ENCODE data around the gene RALGAPB.

Gene RALGAPB

GRCh38 chr20:38548356-38549083, 75.9 kb downstream of the RALGAPB start:
- TF ChIP-seq, protein P1, sequence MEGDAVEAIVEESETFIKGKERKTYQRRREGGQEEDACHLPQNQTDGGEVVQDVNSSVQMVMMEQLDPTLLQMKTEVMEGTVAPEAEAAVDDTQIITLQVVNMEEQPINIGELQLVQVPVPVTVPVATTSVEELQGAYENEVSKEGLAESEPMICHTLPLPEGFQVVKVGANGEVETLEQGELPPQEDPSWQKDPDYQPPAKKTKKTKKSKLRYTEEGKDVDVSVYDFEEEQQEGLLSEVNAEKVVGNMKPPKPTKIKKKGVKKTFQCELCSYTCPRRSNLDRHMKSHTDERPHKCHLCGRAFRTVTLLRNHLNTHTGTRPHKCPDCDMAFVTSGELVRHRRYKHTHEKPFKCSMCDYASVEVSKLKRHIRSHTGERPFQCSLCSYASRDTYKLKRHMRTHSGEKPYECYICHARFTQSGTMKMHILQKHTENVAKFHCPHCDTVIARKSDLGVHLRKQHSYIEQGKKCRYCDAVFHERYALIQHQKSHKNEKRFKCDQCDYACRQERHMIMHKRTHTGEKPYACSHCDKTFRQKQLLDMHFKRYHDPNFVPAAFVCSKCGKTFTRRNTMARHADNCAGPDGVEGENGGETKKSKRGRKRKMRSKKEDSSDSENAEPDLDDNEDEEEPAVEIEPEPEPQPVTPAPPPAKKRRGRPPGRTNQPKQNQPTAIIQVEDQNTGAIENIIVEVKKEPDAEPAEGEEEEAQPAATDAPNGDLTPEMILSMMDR (IDR thresholded peaks at IDR 0.05; ENCODE audit: insufficient read depth, low read length, poor library complexity, severe bottlenecking): no peak
- no peak for TF ChIP-seq EZH2phosphoT487 (conservative IDR thresholded peaks at IDR 0.05; ENCODE audit: low read length)
- no peaks in the 10 kb centered on the region for H3K27me3 ChIP-seq (ENCODE audit: low read length)
- H3K4me2 ChIP-seq (ENCODE audit: low read depth, low read length, poor library complexity, severe bottlenecking): no peak overlapping the region
- H4K20me1 ChIP-seq (ENCODE audit: low read depth, low read length): no peaks in the 10 kb centered on the region
- H3K9me3 ChIP-seq (ENCODE audit: insufficient read depth, low read length): no peaks in the 10 kb centered on the region
- no peaks in the 10 kb centered on the region for H3K9me2 ChIP-seq (replicated peaks; ENCODE audit: insufficient read depth, low read length)
- no peak overlapping the region for H3K4me3 ChIP-seq (ENCODE audit: insufficient read depth, low read length, poor library complexity, severe bottlenecking)
- H3F3A ChIP-seq (ENCODE audit: insufficient read depth): no peaks in the 10 kb centered on the region
- H3K79me2 ChIP-seq (ENCODE audit: insufficient read depth, low read length): no peaks in the 10 kb centered on the region
- H3K9ac ChIP-seq (ENCODE audit: low read length): no peak overlapping the region
- H3K36me3 ChIP-seq (ENCODE audit: low read length): peaks cover 22% of the 10 kb centered on the region; the same call in 1 of the 2 replicates
- no peak overlapping the region for H2AFZ ChIP-seq (ENCODE audit: low read depth, low read length, severe bottlenecking)
- no peak overlapping the region for H3K27ac ChIP-seq (ENCODE audit: low read depth, low read length)

GRCh38 chr20:38550274-38550673, 77.6 kb downstream of the RALGAPB start:
- H3K79me2 ChIP-seq (ENCODE audit: insufficient read depth, low read length): no peaks in the 10 kb centered on the region
- no peak overlapping the region for H2AFZ ChIP-seq (ENCODE audit: low read depth, low read length, severe bottlenecking)
- no peaks in the 10 kb centered on the region for H3K27me3 ChIP-seq (ENCODE audit: low read length)
- no peaks in the 10 kb centered on the region for H4K20me1 ChIP-seq (ENCODE audit: low read depth, low read length)
- H3K36me3 ChIP-seq (ENCODE audit: low read length): peaks cover 33% of the 10 kb centered on the region; the same call in 1 of the 2 replicates
- no peaks in the 10 kb centered on the region for H3K9me3 ChIP-seq (ENCODE audit: insufficient read depth, low read length)
- no peak overlapping the region for H3K4me2 ChIP-seq (ENCODE audit: low read depth, low read length, poor library complexity, severe bottlenecking)
- H3K4me3 ChIP-seq (ENCODE audit: insufficient read depth, low read length, poor library complexity, severe bottlenecking): no peak overlapping the region
- H3K9ac ChIP-seq (ENCODE audit: low read length): no peak overlapping the region
- H3K27ac ChIP-seq (ENCODE audit: low read depth, low read length): no peak overlapping the region
- H3K9me2 ChIP-seq (replicated peaks; ENCODE audit: insufficient read depth, low read length): no peaks in the 10 kb centered on the region
- TF ChIP-seq EZH2phosphoT487 (conservative IDR thresholded peaks at IDR 0.05; ENCODE audit: low read length): no peak
- TF ChIP-seq, protein P1 (IDR thresholded peaks at IDR 0.05; ENCODE audit: insufficient read depth, low read length, poor library complexity, severe bottlenecking): no peak
- H3F3A ChIP-seq (ENCODE audit: insufficient read depth): no peaks in the 10 kb centered on the region

DNA sequence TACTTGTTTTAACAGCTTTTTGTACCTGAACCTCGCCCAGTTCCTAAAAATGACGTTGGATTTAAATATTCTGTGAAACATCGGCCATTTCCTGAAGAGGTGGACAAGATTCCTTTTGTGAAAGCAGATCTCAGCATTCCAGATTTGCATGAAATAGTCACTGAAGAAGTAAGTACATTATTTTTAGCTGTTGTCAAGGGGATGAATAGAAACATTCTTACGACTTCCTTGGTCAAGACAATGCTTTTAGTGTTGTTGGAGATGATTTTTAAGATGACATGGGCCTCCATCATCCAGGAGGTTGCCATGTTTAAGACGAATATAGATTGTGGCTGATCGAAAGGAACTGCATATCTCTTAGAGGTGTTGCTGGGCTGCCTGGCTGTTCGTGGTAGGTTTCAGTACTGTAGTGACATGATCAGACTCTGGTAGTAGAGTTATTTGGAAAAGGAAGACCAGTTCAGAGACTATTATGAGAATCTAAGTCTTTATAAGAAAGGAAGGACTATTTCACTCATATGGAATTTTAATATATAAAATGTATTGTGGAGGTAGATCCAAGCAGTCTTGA, 78.5 kb downstream of the RALGAPB start:
- Histone ChIP-seq H2AFZ (ENCODE audit: low read depth, low read length, severe bottlenecking) (no peak overlapping the region), H3K36me3 (ENCODE audit: low read length) (peaks cover 42% of the 10 kb centered on the region; the same call in 1 of the 2 replicates), H3F3A (ENCODE audit: insufficient read depth) (no peaks in the 10 kb centered on the region), H3K27me3 (ENCODE audit: low read length) (no peaks in the 10 kb centered on the region), H3K4me2 (ENCODE audit: low read depth, low read length, poor library complexity, severe bottlenecking) (no peak overlapping the region), H3K9me3 (ENCODE audit: insufficient read depth, low read length) (no peaks in the 10 kb centered on the region), H3K27ac (ENCODE audit: low read depth, low read length) (no peak overlapping the region), H3K4me3 (ENCODE audit: insufficient read depth, low read length, poor library complexity, severe bottlenecking) (no peak overlapping the region), H3K9me2 (replicated peaks; ENCODE audit: insufficient read depth, low read length) (no peaks in the 10 kb centered on the region), H3K79me2 (ENCODE audit: insufficient read depth, low read length) (no peaks in the 10 kb centered on the region), H3K9ac (ENCODE audit: low read length) (no peak overlapping the region), H4K20me1 (ENCODE audit: low read depth, low read length) (no peaks in the 10 kb centered on the region)
- TF ChIP-seq, protein P1 (IDR thresholded peaks at IDR 0.05; ENCODE audit: insufficient read depth, low read length, poor library complexity, severe bottlenecking): no peak
- TF ChIP-seq EZH2phosphoT487 (conservative IDR thresholded peaks at IDR 0.05; ENCODE audit: low read length): no peak
